ENCODE measurements around the gene SLC28A1. TPM values are rescaled to one million over a fixed set of nuclear protein-coding genes. Genes with fewer than 3 reads are reported as not detected.

The SLC28A1 gene
- total RNA-seq, 1 experiment from 2014 or later = not detected

- no peaks in the 10 kb centered on the region for H3K9me3 ChIP-seq (ENCODE audit: control insufficient read depth, insufficient read depth, low read depth, low read length)
- H3K4me1 ChIP-seq (ENCODE audit: control insufficient read depth, insufficient read depth, low read length) = no peaks in the 10 kb centered on the region
- POLR2A ChIA-PET = no interaction called here
- DNase-seq (ENCODE audit: low read depth, low spot score) (no peak), ATAC-seq (no peak)
- CTCF ChIA-PET = interaction anchor here (0.5 to 1.9 kb wide), 2 partner anchors 14 to 64 kb away, joined by 3 to 6 read pairs; no protein-coding TSS in a partner anchor
- no TSS peak for BruUV-seq (replicated peaks)
- H3K27ac ChIP-seq (ENCODE audit: low read length) = no peak overlapping the region
- TF ChIP-seq TCF7L2 (IDR thresholded peaks at IDR 0.05; ENCODE audit: low read depth, low read length) (no peak), CTCF (IDR thresholded peaks at IDR 0.05) (no peak), POLR2AphosphoS5 (IDR thresholded peaks at IDR 0.05; ENCODE audit: low read depth, low read length) (no peak), SIN3A (IDR thresholded peaks at IDR 0.05; ENCODE audit: borderline replicate concordance, insufficient read depth, low read depth, low read length) (no peak), REST (IDR thresholded peaks at IDR 0.05; ENCODE audit: insufficient read depth in 1 of 2, low read depth in 2 of 2, low read length in 1 of 2) (no peak)
- H3K36me3 ChIP-seq (ENCODE audit: control insufficient read depth, insufficient read depth, low read length) = no peaks in the 10 kb centered on the region
- intact Hi-C loops (cut with micrococcal nuclease; ENCODE audit: unreplicated experiment) = no loop called here
- H3K27me3 ChIP-seq (ENCODE audit: control insufficient read depth, insufficient read depth, low read length) = no peaks in the 10 kb centered on the region
- in situ Hi-C loops (cut with HindIII; ENCODE audit: low pct_unique_long_range_greater_than_20kb, low sequenced_read_pairs) = no loop called here
- no peak overlapping the region for H3K4me3 ChIP-seq (ENCODE audit: low read depth in 2 of 2, low read length in 2 of 2)
Observed at GRCh38 chr15:84864444-84864795, 20.0 kb upstream of the SLC28A1 start.

GRCh38 chr15:84865074-84865569, 19.3 kb upstream of the SLC28A1 start:
- H3K9me3 ChIP-seq (ENCODE audit: control insufficient read depth, insufficient read depth, low read depth, low read length) = no peaks in the 10 kb centered on the region
- no peak for TF ChIP-seq REST (IDR thresholded peaks at IDR 0.05; ENCODE audit: insufficient read depth in 1 of 2, low read depth in 2 of 2, low read length in 1 of 2)
- TF ChIP-seq CTCF (IDR thresholded peaks at IDR 0.05) = no peak
- TF ChIP-seq POLR2AphosphoS5 (IDR thresholded peaks at IDR 0.05; ENCODE audit: low read depth, low read length) = no peak
- no peak for TF ChIP-seq SIN3A (IDR thresholded peaks at IDR 0.05; ENCODE audit: borderline replicate concordance, insufficient read depth, low read depth, low read length)
- TF ChIP-seq TCF7L2 (IDR thresholded peaks at IDR 0.05; ENCODE audit: low read depth, low read length) = no peak
- no peaks in the 10 kb centered on the region for H3K36me3 ChIP-seq (ENCODE audit: control insufficient read depth, insufficient read depth, low read length)
- DNase-seq (ENCODE audit: low read depth, low spot score) (no peak), ATAC-seq (no peak)
- H3K27ac ChIP-seq (ENCODE audit: low read length) = no peak overlapping the region
- no peaks in the 10 kb centered on the region for H3K27me3 ChIP-seq (ENCODE audit: control insufficient read depth, insufficient read depth, low read length)
- intact Hi-C loops (cut with micrococcal nuclease; ENCODE audit: unreplicated experiment) = no loop called here
- H3K4me3 ChIP-seq (ENCODE audit: low read depth in 2 of 2, low read length in 2 of 2) = no peak overlapping the region
- ChIA-PET CTCF (interaction anchor here (0.5 to 1.9 kb wide), 3 partner anchors 15 to 70 kb away, joined by 3 to 6 read pairs (median 3); no protein-coding TSS in a partner anchor), POLR2A (no interaction called here)
- no TSS peak for BruUV-seq (replicated peaks)
- in situ Hi-C loops (cut with HindIII; ENCODE audit: low pct_unique_long_range_greater_than_20kb, low sequenced_read_pairs) = no loop called here
- H3K4me1 ChIP-seq (ENCODE audit: control insufficient read depth, insufficient read depth, low read length) = no peaks in the 10 kb centered on the region

Data from Panc1 (cell line).